GM21360 (cell line): Measurements from ENCODE around the gene CABP4.

Source experiments
- ATAC-seq: cut with Tn5 transposase; IDR thresholded peaks from one replicate; pipeline ENCODE4 v1.9.1; 2021; ENCODE audit warnings: mild to moderate bottlenecking, moderate library complexity; ENCODE audit not compliant: unreplicated experiment

Gene CABP4

GRCh38 chr11:67507242-67507863 is 52.2 kb downstream of the CABP4 start:
- ATAC-seq, result no peak

DNA sequence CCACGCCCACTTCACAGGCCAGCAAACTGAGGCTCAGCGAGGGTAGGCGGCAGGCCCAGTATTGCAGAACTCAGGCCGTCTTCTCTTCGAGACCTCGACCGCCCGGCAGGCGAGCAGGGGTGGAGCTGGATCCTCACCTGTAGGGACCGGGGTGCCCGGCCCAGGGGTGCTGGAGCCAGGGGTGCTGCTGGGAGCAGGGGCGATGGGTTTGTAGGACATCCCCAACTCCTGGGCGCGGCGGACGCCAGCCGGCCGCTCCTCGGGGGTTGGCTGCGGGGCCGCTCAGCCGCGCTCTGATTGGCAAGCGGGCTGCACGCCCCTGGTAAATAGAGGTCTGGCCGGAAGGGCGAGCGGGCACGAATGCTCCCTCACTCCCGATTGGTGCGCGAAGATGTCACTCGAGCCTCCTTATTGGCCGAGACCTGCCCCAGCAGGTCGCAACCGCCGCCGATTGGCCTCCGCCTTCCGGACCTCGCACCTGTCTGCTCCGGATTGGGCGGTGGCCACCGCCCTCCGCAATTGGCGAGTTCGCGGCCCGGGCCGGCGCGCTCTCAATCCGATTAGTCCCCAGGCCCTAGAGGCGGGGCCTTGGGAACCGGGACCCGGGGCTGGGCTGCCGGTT is 52.8 kb downstream of the CABP4 start, which contains the start of gene CDK2AP2:
Gene CDK2AP2 (minus strand): TSS at position 299 of the 622 bp plus-strand sequence. CDS start 80 bp downstream, at position 219.
- peak; percentile 71 for ATAC-seq

DNA sequence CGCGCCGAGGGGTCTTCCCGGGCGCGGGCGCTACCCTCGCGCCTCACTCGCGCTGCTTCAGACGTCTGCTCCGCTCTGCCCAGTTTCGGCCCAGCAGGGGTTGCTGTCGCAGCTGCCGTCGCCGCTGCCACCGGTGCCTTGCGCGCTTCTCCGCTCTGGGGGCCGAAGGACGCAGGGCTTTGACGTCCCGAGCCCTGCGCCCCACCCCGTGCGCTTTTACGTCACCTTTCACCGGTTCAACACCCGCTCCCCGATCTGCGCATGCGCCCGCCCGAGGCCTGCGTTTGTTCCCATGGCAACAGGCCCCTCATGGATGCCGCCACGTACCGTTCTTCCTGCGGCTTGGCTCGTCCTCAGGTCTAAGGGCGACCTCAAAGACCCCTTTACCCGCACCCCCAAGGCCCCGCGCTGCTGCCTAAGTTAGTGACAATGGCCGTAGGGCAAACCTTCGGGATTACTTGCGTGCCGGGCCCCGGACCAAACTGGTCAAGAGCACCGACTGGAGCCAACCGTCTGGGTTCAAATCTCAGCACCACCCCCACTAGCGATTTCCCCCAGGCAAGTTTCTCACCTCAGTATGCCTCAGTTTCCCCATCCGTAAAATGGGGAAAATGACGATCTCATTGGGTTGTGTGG is 53.5 kb downstream of the CABP4 start:
- ATAC-seq, result peak; percentile 33

DNA sequence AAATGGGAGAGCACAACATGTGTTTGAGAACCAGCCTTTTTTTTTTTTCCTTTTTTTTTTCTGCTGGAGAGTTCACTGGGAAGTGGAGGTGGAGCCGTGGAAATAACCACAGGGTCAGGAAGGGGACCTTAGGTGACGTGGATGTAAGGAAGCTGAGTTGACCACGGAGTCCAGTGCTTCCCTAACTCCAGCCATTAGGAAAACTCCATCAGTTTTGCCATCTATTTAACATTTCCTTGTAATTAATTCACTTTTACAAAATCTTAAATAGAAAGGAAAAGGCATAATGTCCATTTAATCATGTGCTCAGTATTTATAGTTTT is 54.8 kb downstream of the CABP4 start:
- ATAC-seq, result no peak
